Lung (tissue), 12 donors: ENCODE results near the gene TENM3. TPM values are rescaled to one million over a fixed set of nuclear protein-coding genes. Genes with fewer than 3 reads are reported as not detected.

Experiments used
- ATAC-seq: fragments of 200-7000 bp; cut with Tn5 transposase; one replicate; pipeline ENCODE4 v1.9.1; 2020; ENCODE audit warnings: moderate number of reproducible peaks; ENCODE audit not compliant: insufficient read depth, low FRiP score
- DNase-seq, 3 donors: peaks; one replicate each; pipeline ENCODE4 v3.0.0-alpha.2; 2013 to 2017
- H3K27ac ChIP-seq, 2 donors: one replicate each; pipeline ENCODE4 v1.5.1; 2013; ENCODE audit warnings: mild to moderate bottlenecking in 2 of 2, moderate library complexity in 2 of 2, control low read depth in 1 of 2, inconsistent platforms in 1 of 2, low read depth in 1 of 2, low read length in 1 of 2
- H3K27me3 ChIP-seq, 3 donors: one replicate each; pipeline ENCODE4 v1.5.1; 2013; ENCODE audit warnings: low read length in 2 of 3; ENCODE audit not compliant: control insufficient read depth in 3 of 3, insufficient read depth in 3 of 3
- H3K36me3 ChIP-seq, 4 donors: one replicate each; pipeline ENCODE4 v1.5.1; 2013; ENCODE audit warnings: low read length in 4 of 4, mild to moderate bottlenecking in 1 of 4, moderate library complexity in 1 of 4; ENCODE audit not compliant: control insufficient read depth in 4 of 4, insufficient read depth in 4 of 4
- H3K4me1 ChIP-seq, 5 donors: one replicate each; pipeline ENCODE4 v1.5.1; 2013; ENCODE audit warnings: low read length in 5 of 5, mild to moderate bottlenecking in 2 of 5, moderate library complexity in 1 of 5; ENCODE audit not compliant: control insufficient read depth in 5 of 5, insufficient read depth in 5 of 5
- H3K4me3 ChIP-seq: one replicate; pipeline ENCODE4 v1.5.1; 2013; ENCODE audit warnings: mild to moderate bottlenecking, control low read depth, moderate library complexity
- H3K9ac ChIP-seq, 2 donors: one replicate each; pipeline ENCODE4 v1.5.1; 2013; ENCODE audit warnings: low read length in 2 of 2, control low read depth in 1 of 2; ENCODE audit not compliant: insufficient read depth in 1 of 2
- H3K9me3 ChIP-seq, 4 donors: one replicate each; pipeline ENCODE4 v1.5.1; 2013; ENCODE audit warnings: low read length in 3 of 4, mild to moderate bottlenecking in 1 of 4, moderate library complexity in 1 of 4; ENCODE audit not compliant: control insufficient read depth in 4 of 4, insufficient read depth in 3 of 4
- CTCF ChIP-seq: IDR thresholded peaks from 2 replicates; pipeline ENCODE4 v1.5.1; 2012; ENCODE audit warnings: mild to moderate bottlenecking; ENCODE audit errors: control extremely low read depth, extremely low read depth
- WGBS, 2 donors: extraction: QIAGEN DNeasy Blood & Tissue Kit; methylation state at CpG; one replicate each; pipeline ENCODE4 v1.1.7; 2013; 5-methylcytosine and 5-hydroxymethylcytosine counted together
- polyA plus RNA-seq, 2 donors: library from polyadenylated mRNA; stranded (reverse); fragments of 200-250 nt; gene quantifications; one replicate each; pipeline ENCODE4 v1.2.1, GENCODE V29; 2013
- total RNA-seq, 2 donors: library from RNA; depleted of rRNA in 1 of 2; stranded (reverse); fragments of >200 nt in 1 of 2; gene quantifications; one replicate each; pipeline ENCODE4 v1.2.1, GENCODE V29; 2014 to 2021
- donor health status: control.
- donor health status: control.
- donor health status: Bipolar disorder and iron deficiency.
- donor health status: healthy.
- donor health status: DM: yes; HTN: yes; CAD: no.

TENM3 gene
- total and polyA plus RNA-seq, 4 donors: 0.14 to 5.3 (median 2.2) TPM

- ATAC-seq: no peak
- WGBS, 2 donors: 54 to 70% methylated on average over 3 of the region's 3 CpGs
These were observed 106.8 kb downstream of the TENM3 start for GRCh38 chr4:182350041-182350440.

GRCh38 chr4:182351485-182351884, 108.3 kb downstream of the TENM3 start:
- Histone ChIP-seq H3K36me3 (no peaks in the 10 kb centered on the region), H3K9me3 (peaks cover 0 to 2% (median 0%) of the 10 kb centered on the region in 4 donors), H3K4me3 (no peak overlapping the region), H3K27me3 (peaks cover 0 to 21% (median 0%) of the 10 kb centered on the region in 3 donors), H3K27ac (no peak overlapping the region), H3K9ac (no peak overlapping the region), H3K4me1 (peaks cover 0 to 13% (median 3%) of the 10 kb centered on the region in 5 donors)
- ATAC-seq (no peak), DNase-seq (no peak)
- 83 to 87% methylated on average over 12 of the region's 12 CpGs for WGBS, 2 donors
- no peak for TF ChIP-seq CTCF

More at GRCh38 chr4:182350041-182350440, 106.8 kb downstream of the TENM3 start:
- Histone ChIP-seq H3K4me3 (no peak overlapping the region), H3K36me3 (no peaks in the 10 kb centered on the region), H3K27me3 (peaks cover 0 to 27% (median 0%) of the 10 kb centered on the region in 3 donors), H3K27ac (no peak overlapping the region), H3K4me1 (peaks cover 0 to 13% (median 4%) of the 10 kb centered on the region in 5 donors), H3K9me3 (no peaks in the 10 kb centered on the region), H3K9ac (no peak overlapping the region)
- no peak for TF ChIP-seq CTCF
- DNase-seq: peak in 2 of 3 donors; percentile 37 to 58

- no peaks in the 10 kb centered on the region for H3K36me3 ChIP-seq
- no peak for TF ChIP-seq CTCF
- no peak for DNase-seq
- no peak overlapping the region for H3K9ac ChIP-seq
- ATAC-seq: no peak
- H3K27me3 ChIP-seq: peaks cover 0 to 17% (median 0%) of the 10 kb centered on the region in 3 donors
- 68 to 79% methylated on average over 3 of the region's 3 CpGs for WGBS, 2 donors
- H3K4me1 ChIP-seq: peaks cover 0 to 8% (median under 1%) of the 10 kb centered on the region in 5 donors
- H3K9me3 ChIP-seq: peaks cover 0 to 2% (median 0%) of the 10 kb centered on the region in 4 donors
- H3K27ac ChIP-seq: no peak overlapping the region
- H3K4me3 ChIP-seq: no peak overlapping the region
These were observed 110.9 kb downstream of the TENM3 start for GRCh38 chr4:182354106-182354505.

- peaks cover 0 to 2% (median 0%) of the 10 kb centered on the region in 4 donors for H3K9me3 ChIP-seq
- 33 to 46% methylated on average over 7 of the region's 7 CpGs for WGBS, 2 donors
These were observed 111.7 kb downstream of the TENM3 start for GRCh38 chr4:182354867-182355266.

More at GRCh38 chr4:182354867-182355266, 111.7 kb downstream of the TENM3 start:
- Histone ChIP-seq H3K27me3 (peaks cover 0 to 15% (median 0%) of the 10 kb centered on the region in 3 donors), H3K4me3 (no peak overlapping the region), H3K36me3 (no peaks in the 10 kb centered on the region), H3K9ac (no peak overlapping the region), H3K4me1 (peaks cover 0 to 4% (median 0%) of the 10 kb centered on the region in 5 donors), H3K27ac (no peak overlapping the region)
- no peak for ATAC-seq
- no peak for TF ChIP-seq CTCF
- DNase-seq: peak in 2 of 3 donors; percentile 50 to 59
